ENCODE measurements around the gene SLAMF7. TPM values are rescaled to one million over a fixed set of nuclear protein-coding genes. Genes with fewer than 3 reads are reported as not detected.

SLAMF7 gene
- total RNA-seq, 6 experiments from 2014 or later, result 0.74 to 5.2 (median 0.99) TPM

GRCh38 chr1:160734301-160734700 is 4.7 kb upstream of the SLAMF7 start:
- peaks cover 0 to 3% (median 0%) of the 10 kb centered on the region in 4 donors for H3K9me3 ChIP-seq
- no peak for ATAC-seq
- H3K36me3 ChIP-seq, result no peaks in the 10 kb centered on the region
- DNase-seq, result no peak
- no peak overlapping the region for H3K4me3 ChIP-seq
- intact Hi-C loops (cut with DNase I), result no loop called here
- no peaks in the 10 kb centered on the region for H3K27me3 ChIP-seq
- no peaks in the 10 kb centered on the region for H3K4me1 ChIP-seq
- H3K27ac ChIP-seq, result no peak overlapping the region
- no peak for TF ChIP-seq CTCF (IDR thresholded peaks at IDR 0.05)
- TF ChIP-seq POLR2A (IDR thresholded peaks at IDR 0.05), result no peak

- intact Hi-C loops (cut with DNase I), result no loop called here
- WGBS (ENCODE audit: insufficient coverage, low coverage, low lambda C conversion rate, missing lambda C conversion rate), result 40% methylated on average over 1 of the region's 2 CpGs
- H3K9me3 ChIP-seq, result peaks cover 0 to 3% (median 0%) of the 10 kb centered on the region in 4 donors
- no peaks in the 10 kb centered on the region for H3K36me3 ChIP-seq
- no peak for DNase-seq
- TF ChIP-seq POLR2A (IDR thresholded peaks at IDR 0.05) (no peak), CTCF (IDR thresholded peaks at IDR 0.05) (no peak)
- H3K27me3 ChIP-seq, result no peaks in the 10 kb centered on the region
- no peak overlapping the region for H3K27ac ChIP-seq
- no peak overlapping the region for H3K4me3 ChIP-seq
- no peaks in the 10 kb centered on the region for H3K4me1 ChIP-seq
- ATAC-seq, result no peak
Measured at GRCh38 chr1:160738271-160738670, 776 bp upstream of the SLAMF7 start.

- ATAC-seq, result no peak
- Histone ChIP-seq H3K4me3 (no peak overlapping the region), H3K36me3 (no peaks in the 10 kb centered on the region), H3K4me1 (no peaks in the 10 kb centered on the region), H3K9me3 (peaks cover 0 to 3% (median 0%) of the 10 kb centered on the region in 4 donors), H3K27ac (no peak overlapping the region), H3K27me3 (no peaks in the 10 kb centered on the region)
- DNase-seq, result no peak
- TF ChIP-seq POLR2A (IDR thresholded peaks at IDR 0.05), result no peak
- TF ChIP-seq CTCF (IDR thresholded peaks at IDR 0.05), result no peak
- WGBS (ENCODE audit: insufficient coverage, low coverage, low lambda C conversion rate, missing lambda C conversion rate), result 63% methylated on average over 5 of the region's 5 CpGs
- intact Hi-C loops (cut with DNase I), result no loop called here
Measured at GRCh38 chr1:160740133-160740688, 1.2 kb downstream of the SLAMF7 start.

GRCh38 chr1:160741092-160741501 is 2.0 kb downstream of the SLAMF7 start:
- H3K27ac ChIP-seq, result no peak overlapping the region

More at GRCh38 chr1:160741092-160741501, 2.0 kb downstream of the SLAMF7 start:
- WGBS (ENCODE audit: insufficient coverage, low coverage, low lambda C conversion rate, missing lambda C conversion rate), result 73% methylated on average over 4 of the region's 4 CpGs
- ATAC-seq, result no peak
- no peak for TF ChIP-seq POLR2A (IDR thresholded peaks at IDR 0.05)
- no peak for TF ChIP-seq CTCF (IDR thresholded peaks at IDR 0.05)
- Histone ChIP-seq H3K4me3 (no peak overlapping the region), H3K36me3 (no peaks in the 10 kb centered on the region), H3K4me1 (no peaks in the 10 kb centered on the region), H3K9me3 (peaks cover 0 to 3% (median 0%) of the 10 kb centered on the region in 4 donors), H3K27me3 (no peaks in the 10 kb centered on the region)
- intact Hi-C loops (cut with DNase I), result no loop called here
- DNase-seq, result no peak

Data from right lobe of liver (tissue), 6 donors.